ENCODE results near the gene SPAG16. TPM values are rescaled to one million over a fixed set of nuclear protein-coding genes. Genes with fewer than 3 reads are reported as not detected.

The SPAG16 gene
- total and polyA plus RNA-seq, 2 of the 13 experiments (the other 11 are each of a cell fraction or from before 2014, with no cell fraction given): 9.6 to 26.5 TPM

DNA sequence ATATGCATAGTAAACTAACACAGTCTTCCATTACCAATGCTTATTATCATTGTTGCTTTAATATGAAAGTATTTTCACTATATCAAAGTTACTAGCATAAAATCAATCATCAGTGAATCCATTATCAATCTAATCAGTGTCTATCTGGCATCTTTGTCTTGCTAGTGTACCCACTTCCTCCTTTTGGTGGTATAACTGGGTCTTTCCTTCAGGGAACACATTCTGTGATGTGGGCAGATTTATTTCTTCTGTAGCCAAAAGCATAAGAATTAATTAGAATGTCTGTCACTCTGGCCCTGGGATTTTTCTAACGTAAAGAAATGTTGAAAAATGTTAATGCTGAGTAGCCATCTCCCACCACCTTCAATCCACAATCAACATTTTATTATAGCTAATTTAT, 970.8 kb downstream of the SPAG16 start (continued):
- TF ChIP-seq, protein P1, sequence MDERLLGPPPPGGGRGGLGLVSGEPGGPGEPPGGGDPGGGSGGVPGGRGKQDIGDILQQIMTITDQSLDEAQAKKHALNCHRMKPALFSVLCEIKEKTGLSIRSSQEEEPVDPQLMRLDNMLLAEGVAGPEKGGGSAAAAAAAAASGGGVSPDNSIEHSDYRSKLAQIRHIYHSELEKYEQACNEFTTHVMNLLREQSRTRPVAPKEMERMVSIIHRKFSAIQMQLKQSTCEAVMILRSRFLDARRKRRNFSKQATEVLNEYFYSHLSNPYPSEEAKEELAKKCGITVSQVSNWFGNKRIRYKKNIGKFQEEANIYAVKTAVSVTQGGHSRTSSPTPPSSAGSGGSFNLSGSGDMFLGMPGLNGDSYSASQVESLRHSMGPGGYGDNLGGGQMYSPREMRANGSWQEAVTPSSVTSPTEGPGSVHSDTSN (CRISPR knock-in tag; IDR thresholded peaks at IDR 0.05): no peak
- TF ChIP-seq FOXK2 (IDR thresholded peaks at IDR 0.05): no peak
- TF ChIP-seq NR2F6 (IDR thresholded peaks at IDR 0.05): no peak
- TF ChIP-seq NR2F6 (CRISPR knock-in tag; IDR thresholded peaks at IDR 0.05): no peak
- TF ChIP-seq CREB1 (IDR thresholded peaks at IDR 0.05): no peak
- no peak for TF ChIP-seq CREB1 (CRISPR knock-in tag; IDR thresholded peaks at IDR 0.05)
- no peak for TF ChIP-seq ZNF792 (CRISPR knock-in tag; IDR thresholded peaks at IDR 0.05)
- TF ChIP-seq POLR2A (IDR thresholded peaks at IDR 0.05; ENCODE audit: insufficient read depth in 1 of 2, low read depth in 2 of 2, low read length in 2 of 2): no peak

DNA sequence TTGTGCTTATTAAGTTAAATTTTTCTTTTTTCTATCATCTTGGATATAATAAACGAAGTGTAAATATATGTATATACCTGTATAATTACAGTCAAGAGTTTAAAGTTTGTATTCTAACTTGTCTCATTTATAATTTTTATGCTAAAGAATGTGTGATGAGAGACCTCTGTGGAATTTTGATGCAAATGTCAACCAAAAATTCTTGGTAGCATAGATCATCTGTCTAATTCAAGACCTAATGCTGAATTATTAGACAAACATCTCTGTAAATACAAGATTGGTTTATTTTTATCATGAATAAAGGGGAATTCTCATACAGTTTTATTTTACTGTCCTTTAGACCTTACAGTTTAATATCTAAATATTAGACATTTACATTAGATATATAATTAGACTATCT, 977.4 kb downstream of the SPAG16 start:
- H3K36me3 ChIP-seq (replicated peaks in 1 of 2; ENCODE audit: control insufficient read depth in 1 of 2, insufficient read depth in 2 of 2, low read length in 2 of 2): no peaks in the 10 kb centered on the region
- FAIRE-seq: no peak
- in situ Hi-C loops (cut with HindIII; ENCODE audit: extremely low pct_ligation_motif_present, low pct_unique_long_range_greater_than_20kb) (no loop called here), intact Hi-C loops (cut with micrococcal nuclease; ENCODE audit: unreplicated experiment) (no loop called here)
- no peak overlapping the region for H3K27ac ChIP-seq (ENCODE audit: extremely low read length, insufficient read depth, low read length)
- no peaks in the 10 kb centered on the region for H3K79me2 ChIP-seq (ENCODE audit: insufficient read depth, low read length)
- CTCF ChIA-PET (ENCODE audit: low intra/inter-chr PET ratio, low total read pairs): no interaction called here
- POLR2A ChIA-PET: no interaction called here
- H2AFZ ChIP-seq (ENCODE audit: low read length): no peak overlapping the region
- H3K9me3 ChIP-seq (ENCODE audit: low read length): no peaks in the 10 kb centered on the region
- BruUV-seq (replicated peaks): no TSS peak
- no peak overlapping the region for H3K9ac ChIP-seq (ENCODE audit: insufficient read depth, low read depth, low read length)
- no peak overlapping the region for H3K4me3 ChIP-seq (replicated peaks in 1 of 3; ENCODE audit: insufficient read depth in 1 of 3, low read depth in 2 of 3, low read length in 3 of 3)
- WGBS (ENCODE audit: low lambda C conversion rate): 2% methylated on average over 1 of the region's 1 CpG
- no peaks in the 10 kb centered on the region for H4K20me1 ChIP-seq (ENCODE audit: insufficient read depth, low read length)
- no peak for ATAC-seq
- TF ChIP-seq, protein P2, sequence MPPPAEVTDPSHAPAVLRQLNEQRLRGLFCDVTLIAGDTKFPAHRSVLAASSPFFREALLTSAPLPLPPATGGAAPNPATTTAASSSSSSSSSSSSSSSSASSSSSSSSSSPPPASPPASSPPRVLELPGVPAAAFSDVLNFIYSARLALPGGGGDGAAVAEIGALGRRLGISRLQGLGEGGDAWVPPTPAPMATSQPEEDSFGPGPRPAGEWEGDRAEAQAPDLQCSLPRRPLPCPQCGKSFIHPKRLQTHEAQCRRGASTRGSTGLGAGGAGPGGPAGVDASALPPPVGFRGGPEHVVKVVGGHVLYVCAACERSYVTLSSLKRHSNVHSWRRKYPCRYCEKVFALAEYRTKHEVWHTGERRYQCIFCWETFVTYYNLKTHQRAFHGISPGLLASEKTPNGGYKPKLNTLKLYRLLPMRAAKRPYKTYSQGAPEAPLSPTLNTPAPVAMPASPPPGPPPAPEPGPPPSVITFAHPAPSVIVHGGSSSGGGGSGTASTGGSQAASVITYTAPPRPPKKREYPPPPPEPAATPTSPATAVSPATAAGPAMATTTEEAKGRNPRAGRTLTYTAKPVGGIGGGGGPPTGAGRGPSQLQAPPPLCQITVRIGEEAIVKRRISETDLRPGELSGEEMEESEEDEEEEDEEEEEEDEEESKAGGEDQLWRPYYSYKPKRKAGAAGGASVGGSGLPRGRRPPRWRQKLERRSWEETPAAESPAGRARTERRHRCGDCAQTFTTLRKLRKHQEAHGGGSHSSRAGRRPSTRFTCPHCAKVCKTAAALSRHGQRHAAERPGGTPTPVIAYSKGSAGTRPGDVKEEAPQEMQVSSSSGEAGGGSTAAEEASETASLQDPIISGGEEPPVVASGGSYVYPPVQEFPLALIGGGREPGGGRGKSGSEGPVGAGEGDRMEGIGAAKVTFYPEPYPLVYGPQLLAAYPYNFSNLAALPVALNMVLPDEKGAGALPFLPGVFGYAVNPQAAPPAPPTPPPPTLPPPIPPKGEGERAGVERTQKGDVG (CRISPR knock-in tag; IDR thresholded peaks at IDR 0.05; ENCODE audit: borderline replicate concordance): no peak
- TF ChIP-seq ISL2 (CRISPR knock-in tag; IDR thresholded peaks at IDR 0.05) (no peak), NAIF1 (CRISPR knock-in tag; IDR thresholded peaks at IDR 0.05; ENCODE audit: borderline replicate concordance) (no peak), ZNF30 (CRISPR knock-in tag; IDR thresholded peaks at IDR 0.05) (no peak)
- TF ChIP-seq, protein P3, sequence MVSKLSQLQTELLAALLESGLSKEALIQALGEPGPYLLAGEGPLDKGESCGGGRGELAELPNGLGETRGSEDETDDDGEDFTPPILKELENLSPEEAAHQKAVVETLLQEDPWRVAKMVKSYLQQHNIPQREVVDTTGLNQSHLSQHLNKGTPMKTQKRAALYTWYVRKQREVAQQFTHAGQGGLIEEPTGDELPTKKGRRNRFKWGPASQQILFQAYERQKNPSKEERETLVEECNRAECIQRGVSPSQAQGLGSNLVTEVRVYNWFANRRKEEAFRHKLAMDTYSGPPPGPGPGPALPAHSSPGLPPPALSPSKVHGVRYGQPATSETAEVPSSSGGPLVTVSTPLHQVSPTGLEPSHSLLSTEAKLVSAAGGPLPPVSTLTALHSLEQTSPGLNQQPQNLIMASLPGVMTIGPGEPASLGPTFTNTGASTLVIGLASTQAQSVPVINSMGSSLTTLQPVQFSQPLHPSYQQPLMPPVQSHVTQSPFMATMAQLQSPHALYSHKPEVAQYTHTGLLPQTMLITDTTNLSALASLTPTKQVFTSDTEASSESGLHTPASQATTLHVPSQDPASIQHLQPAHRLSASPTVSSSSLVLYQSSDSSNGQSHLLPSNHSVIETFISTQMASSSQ (IDR thresholded peaks at IDR 0.05; ENCODE audit: low read depth): no peak
- TF ChIP-seq, protein P3 (CRISPR knock-in tag; IDR thresholded peaks at IDR 0.05; ENCODE audit: borderline replicate concordance): no peak
- TF ChIP-seq, protein P4, sequence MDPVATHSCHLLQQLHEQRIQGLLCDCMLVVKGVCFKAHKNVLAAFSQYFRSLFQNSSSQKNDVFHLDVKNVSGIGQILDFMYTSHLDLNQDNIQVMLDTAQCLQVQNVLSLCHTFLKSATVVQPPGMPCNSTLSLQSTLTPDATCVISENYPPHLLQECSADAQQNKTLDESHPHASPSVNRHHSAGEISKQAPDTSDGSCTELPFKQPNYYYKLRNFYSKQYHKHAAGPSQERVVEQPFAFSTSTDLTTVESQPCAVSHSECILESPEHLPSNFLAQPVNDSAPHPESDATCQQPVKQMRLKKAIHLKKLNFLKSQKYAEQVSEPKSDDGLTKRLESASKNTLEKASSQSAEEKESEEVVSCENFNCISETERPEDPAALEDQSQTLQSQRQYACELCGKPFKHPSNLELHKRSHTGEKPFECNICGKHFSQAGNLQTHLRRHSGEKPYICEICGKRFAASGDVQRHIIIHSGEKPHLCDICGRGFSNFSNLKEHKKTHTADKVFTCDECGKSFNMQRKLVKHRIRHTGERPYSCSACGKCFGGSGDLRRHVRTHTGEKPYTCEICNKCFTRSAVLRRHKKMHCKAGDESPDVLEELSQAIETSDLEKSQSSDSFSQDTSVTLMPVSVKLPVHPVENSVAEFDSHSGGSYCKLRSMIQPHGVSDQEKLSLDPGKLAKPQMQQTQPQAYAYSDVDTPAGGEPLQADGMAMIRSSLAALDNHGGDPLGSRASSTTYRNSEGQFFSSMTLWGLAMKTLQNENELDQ (CRISPR knock-in tag; IDR thresholded peaks at IDR 0.05; ENCODE audit: borderline replicate concordance): no peak
- no peak for DNase-seq (ENCODE audit: low spot score)
- no peaks in the 10 kb centered on the region for H3K27me3 ChIP-seq (ENCODE audit: control insufficient read depth in 1 of 2, insufficient read depth in 2 of 2, low read length in 2 of 2)
- no peaks in the 10 kb centered on the region for H3K4me1 ChIP-seq (ENCODE audit: insufficient read depth, low read length)
- H3K4me2 ChIP-seq (ENCODE audit: low read depth, low read length): no peak overlapping the region
